ENCODE results near the gene PCDH15. TPM values are rescaled to one million over a fixed set of nuclear protein-coding genes. Genes with fewer than 3 reads are reported as not detected.

PCDH15 gene
- 1 to 10 TPM in 4 of 6 donors, under 1 TPM in 2; 0.59 to 1.9 (median 1.1) TPM for total RNA-seq

- DNase-seq: peak in 1 of 2 donors; percentile 23
Measured at GRCh38 chr10:54800741-54801421, at the start of gene PCDH15. PCDH15 (minus strand) TSS chr10:54801231; CDS start chr10:54664262, 136,969 bp downstream.

GRCh38 chr10:54843932-54844331 is 42.9 kb upstream of the PCDH15 start:
- Histone ChIP-seq H3K27ac (no peak overlapping the region), H3K4me3 (no peak overlapping the region), H3K36me3 (no peaks in the 10 kb centered on the region), H3K9me3 (peaks cover 0 to under 1% (median 0%) of the 10 kb centered on the region in 4 donors), H3K27me3 (no peaks in the 10 kb centered on the region), H3K4me1 (no peaks in the 10 kb centered on the region)
- ATAC-seq (ENCODE audit: low FRiP score in 2 of 2) (no peak), DNase-seq (no peak)
- TF ChIP-seq EP300 (IDR thresholded peaks at IDR 0.05) (no peak), POLR2AphosphoS5 (IDR thresholded peaks at IDR 0.05) (no peak), POLR2A (IDR thresholded peaks at IDR 0.05) (no peak), CTCF (IDR thresholded peaks at IDR 0.05) (no peak)

More at GRCh38 chr10:54800741-54801421, at the start of gene PCDH15:
- H3K4me1 ChIP-seq: no peaks in the 10 kb centered on the region
- WGBS, 2 donors: 28 to 31% methylated on average over 10 of the region's 10 CpGs
- TF ChIP-seq CTCF (IDR thresholded peaks at IDR 0.05): peak in 3 of 6 experiments; percentile 5 to 20 (median 12)
- TF ChIP-seq POLR2AphosphoS5 (IDR thresholded peaks at IDR 0.05): no peak
- no peak for TF ChIP-seq EP300 (IDR thresholded peaks at IDR 0.05)
- no peak for TF ChIP-seq POLR2A (IDR thresholded peaks at IDR 0.05)
- H3K4me3 ChIP-seq: peak within 1 kb of the TSS in 1 of 4 donors; percentile 5
- H3K9me3 ChIP-seq: no peaks in the 10 kb centered on the region
- H3K27me3 ChIP-seq: no peaks in the 10 kb centered on the region
- ATAC-seq (ENCODE audit: low FRiP score in 2 of 2): peak in 1 of 2 donors; percentile 50
- H3K27ac ChIP-seq: peak within 1 kb of the TSS in 1 of 4 donors; percentile 27
- H3K36me3 ChIP-seq: no peaks in the 10 kb centered on the region

- Histone ChIP-seq H3K36me3 (no peaks in the 10 kb centered on the region), H3K27ac (no peak overlapping the region), H3K9me3 (peaks cover 0 to 5% (median 0%) of the 10 kb centered on the region in 4 donors), H3K4me3 (no peak overlapping the region), H3K4me1 (no peaks in the 10 kb centered on the region), H3K27me3 (no peaks in the 10 kb centered on the region)
- ATAC-seq (ENCODE audit: low FRiP score in 2 of 2): no peak
- no peak for DNase-seq
- TF ChIP-seq POLR2AphosphoS5 (IDR thresholded peaks at IDR 0.05): no peak
- no peak for TF ChIP-seq CTCF (IDR thresholded peaks at IDR 0.05)
- TF ChIP-seq POLR2A (IDR thresholded peaks at IDR 0.05): no peak
- no peak for TF ChIP-seq EP300 (IDR thresholded peaks at IDR 0.05)
- WGBS, 2 donors: 41 to 49% methylated on average over 5 of the region's 5 CpGs
Measured at GRCh38 chr10:54843085-54843646, 42.1 kb upstream of the PCDH15 start.

- DNase-seq (no peak), ATAC-seq (ENCODE audit: low FRiP score in 2 of 2) (no peak)
- Histone ChIP-seq H3K36me3 (no peaks in the 10 kb centered on the region), H3K27ac (no peak overlapping the region), H3K27me3 (no peaks in the 10 kb centered on the region), H3K4me3 (no peak overlapping the region), H3K9me3 (peaks cover 0 to 5% (median 0%) of the 10 kb centered on the region in 4 donors), H3K4me1 (no peaks in the 10 kb centered on the region)
- TF ChIP-seq POLR2A (IDR thresholded peaks at IDR 0.05): no peak
- TF ChIP-seq POLR2AphosphoS5 (IDR thresholded peaks at IDR 0.05): no peak
- no peak for TF ChIP-seq EP300 (IDR thresholded peaks at IDR 0.05)
- no peak for TF ChIP-seq CTCF (IDR thresholded peaks at IDR 0.05)
- WGBS, 2 donors: 81 to 88% methylated on average over 5 of the region's 5 CpGs
Measured at GRCh38 chr10:54837479-54837878, 36.4 kb upstream of the PCDH15 start.
